Measurements from ENCODE around the gene ZNF319.

ZNF319 gene

GRCh38 chr16:58037365-58038057, 37.0 kb upstream of the ZNF319 start:
- no peak for DNase-seq (ENCODE audit: low read depth in 2 of 2)

GRCh38 chr16:58036943-58037342, 36.5 kb upstream of the ZNF319 start:
- no peak for DNase-seq (ENCODE audit: low read depth in 2 of 2)

- DNase-seq (ENCODE audit: low read depth in 2 of 2): no peak
These were observed 35.1 kb upstream of the ZNF319 start for GRCh38 chr16:58035356-58036170.

GRCh38 chr16:58034774-58035173, 34.3 kb upstream of the ZNF319 start:
- no peak for DNase-seq (ENCODE audit: low read depth in 2 of 2)

- no peak for DNase-seq (ENCODE audit: low read depth in 2 of 2)
These were observed 33.7 kb upstream of the ZNF319 start for GRCh38 chr16:58034128-58034685.

GRCh38 chr16:58032710-58033293, 32.3 kb upstream of the ZNF319 start:
- no peak for DNase-seq (ENCODE audit: low read depth in 2 of 2)

- no peak for DNase-seq (ENCODE audit: low read depth in 2 of 2)
These were observed 30.7 kb upstream of the ZNF319 start for GRCh38 chr16:58031016-58031800.

- DNase-seq (ENCODE audit: low read depth in 2 of 2): no peak
These were observed 29.8 kb upstream of the ZNF319 start for GRCh38 chr16:58030136-58030840.

GRCh38 chr16:58029410-58029809, 28.9 kb upstream of the ZNF319 start:
- no peak for DNase-seq (ENCODE audit: low read depth in 2 of 2)

GRCh38 chr16:58028541-58029070, 28.1 kb upstream of the ZNF319 start:
- no peak for DNase-seq (ENCODE audit: low read depth in 2 of 2)

- no peak for DNase-seq (ENCODE audit: low read depth in 2 of 2)
These were observed 27.5 kb upstream of the ZNF319 start for GRCh38 chr16:58027916-58028455.

GRCh38 chr16:58027161-58027915, 26.9 kb upstream of the ZNF319 start:
- DNase-seq (ENCODE audit: low read depth in 2 of 2): no peak

GRCh38 chr16:58026705-58027160, 26.3 kb upstream of the ZNF319 start:
- no peak for DNase-seq (ENCODE audit: low read depth in 2 of 2)

GRCh38 chr16:58026139-58026704, 25.8 kb upstream of the ZNF319 start:
- DNase-seq (ENCODE audit: low read depth in 2 of 2): no peak

- DNase-seq (ENCODE audit: low read depth in 2 of 2): peak in 1 of 2 donors; percentile 19
These were observed 25.1 kb upstream of the ZNF319 start, which contains the start of gene MMP15 for GRCh38 chr16:58025351-58026138. Gene MMP15, plus strand, starts transcription at chr16:58025754. Its CDS starts 597 bp downstream, at chr16:58026351.

- no peak for DNase-seq (ENCODE audit: low read depth in 2 of 2)
These were observed 24.2 kb upstream of the ZNF319 start for GRCh38 chr16:58024486-58025350.

- no peak for DNase-seq (ENCODE audit: low read depth in 2 of 2)
These were observed 22.3 kb upstream of the ZNF319 start for GRCh38 chr16:58022601-58023371.

Data from stimulated activated CD8-positive, alpha-beta memory T cell treated with anti-CD3 and anti-CD28 coated beads, Interleukin-7, amount 100 ng/mL, for 1 hour (primary cell).